Myocyte (in vitro differentiated cells): Measurements from ENCODE around the gene CSF1R. TPM values are rescaled to one million over a fixed set of nuclear protein-coding genes. Genes with fewer than 3 reads are reported as not detected.

Experiments
- DNase-seq: peaks from one replicate; pipeline ENCODE4 v3.0.0-alpha.2; 2012; ENCODE audit warnings: low read depth
- total RNA-seq: library from RNA; depleted of rRNA; stranded (reverse); fragments of >200 nt; gene quantifications from 2 replicates; pipeline ENCODE4 v1.2.3, GENCODE V29; 2014

CSF1R gene
- total RNA-seq, 1 donor from 2014 or later: not detected

GRCh38 chr5:150120617-150121447 lies 34.5 kb upstream of the CSF1R start:
- no peak for DNase-seq

DNA sequence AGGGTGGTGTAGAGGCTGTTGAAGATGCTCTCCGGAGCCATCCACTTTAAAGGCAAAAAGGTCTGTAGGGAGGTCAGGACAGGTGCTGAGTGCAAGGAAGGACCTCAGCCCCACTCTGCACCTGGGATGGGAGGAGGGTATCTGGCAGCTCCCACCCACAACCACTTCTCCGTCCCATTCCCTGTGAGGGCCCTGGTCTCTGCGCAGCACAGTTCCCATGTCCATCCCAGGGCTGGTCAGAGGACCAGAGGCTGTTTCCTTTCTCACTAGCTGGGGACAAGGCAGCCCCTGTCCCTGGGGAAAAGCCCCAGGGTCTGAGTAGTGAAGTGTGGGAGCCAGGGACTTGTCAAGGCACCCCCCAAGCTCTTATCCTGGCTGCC lies 33.7 kb upstream of the CSF1R start:
- no peak for DNase-seq

DNA sequence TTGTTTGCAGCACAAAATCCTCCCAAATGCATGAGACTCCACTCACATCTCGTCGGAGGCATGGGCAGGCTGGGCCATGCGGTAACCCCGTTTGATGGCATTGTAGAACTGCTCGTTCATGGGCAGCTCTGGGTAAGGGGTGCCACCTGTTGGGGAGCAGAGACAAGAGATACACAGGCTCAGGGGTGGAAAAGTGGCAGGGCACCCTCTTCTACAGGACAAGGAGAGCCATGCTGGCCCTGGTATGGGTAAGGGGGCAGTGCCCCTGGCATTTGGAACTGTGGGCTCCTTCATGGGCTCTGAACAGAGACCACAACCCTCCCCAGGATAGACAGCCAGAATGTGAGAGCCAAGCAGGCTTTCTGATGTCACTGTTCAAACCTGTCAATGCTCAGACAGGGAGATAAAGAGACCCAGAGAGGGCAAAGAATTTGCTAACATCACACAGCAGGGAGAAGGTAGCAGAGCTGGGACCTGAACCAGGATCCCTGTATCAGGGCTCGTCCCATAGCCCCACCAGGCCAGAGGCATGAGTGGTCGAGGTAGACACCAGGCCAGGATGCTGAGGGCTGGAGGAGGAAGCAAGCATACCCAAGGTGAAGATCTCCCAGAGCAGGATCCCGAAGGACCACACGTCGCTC lies 33.2 kb upstream of the CSF1R start:
- no peak for DNase-seq

GRCh38 chr5:150118561-150119229 lies 32.3 kb upstream of the CSF1R start:
- DNase-seq: no peak

DNA sequence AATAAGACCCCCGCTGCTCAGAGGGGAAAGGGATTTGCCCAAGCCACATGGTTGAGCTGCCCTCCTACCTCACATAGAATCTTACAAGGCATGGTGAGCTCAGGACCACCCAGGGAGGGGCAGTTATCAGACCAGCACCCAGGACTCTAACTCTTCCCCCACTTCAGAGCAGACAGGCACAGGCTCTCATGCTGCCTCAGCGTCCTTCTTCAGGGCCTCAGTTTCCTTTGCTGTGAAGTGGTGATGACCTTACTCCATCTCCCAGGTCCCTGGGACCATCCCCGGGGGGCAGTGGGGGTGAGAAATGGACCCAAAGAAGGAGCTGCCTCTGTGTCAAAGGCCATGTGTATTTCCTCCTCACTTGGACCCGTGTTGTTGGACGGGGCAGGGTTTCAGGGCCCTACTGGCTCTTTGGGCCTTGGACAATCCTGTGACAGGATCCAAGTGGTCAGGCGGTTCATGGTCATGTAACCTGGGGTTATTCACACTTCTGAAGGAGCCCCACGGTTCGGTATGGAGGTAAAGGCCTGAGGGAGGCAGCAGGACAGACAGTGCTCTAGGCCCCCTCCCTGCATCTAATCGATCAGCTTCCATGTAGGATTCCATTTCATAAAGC lies 31.7 kb upstream of the CSF1R start:
- no peak for DNase-seq

- DNase-seq: no peak
Measured at GRCh38 chr5:150116667-150117400, 30.5 kb upstream of the CSF1R start.

- DNase-seq: no peak
Measured at GRCh38 chr5:150114773-150115408, 28.5 kb upstream of the CSF1R start.

- peak; percentile 83 for DNase-seq
Measured at GRCh38 chr5:150114102-150114641, 27.8 kb upstream of the CSF1R start.

- DNase-seq: peak; percentile 63
Measured at GRCh38 chr5:150113047-150113744, 26.8 kb upstream of the CSF1R start.

GRCh38 chr5:150112201-150113046 lies 26.1 kb upstream of the CSF1R start:
- peak; percentile 95 for DNase-seq

GRCh38 chr5:150111122-150111521 lies 24.8 kb upstream of the CSF1R start:
- no peak for DNase-seq

DNA sequence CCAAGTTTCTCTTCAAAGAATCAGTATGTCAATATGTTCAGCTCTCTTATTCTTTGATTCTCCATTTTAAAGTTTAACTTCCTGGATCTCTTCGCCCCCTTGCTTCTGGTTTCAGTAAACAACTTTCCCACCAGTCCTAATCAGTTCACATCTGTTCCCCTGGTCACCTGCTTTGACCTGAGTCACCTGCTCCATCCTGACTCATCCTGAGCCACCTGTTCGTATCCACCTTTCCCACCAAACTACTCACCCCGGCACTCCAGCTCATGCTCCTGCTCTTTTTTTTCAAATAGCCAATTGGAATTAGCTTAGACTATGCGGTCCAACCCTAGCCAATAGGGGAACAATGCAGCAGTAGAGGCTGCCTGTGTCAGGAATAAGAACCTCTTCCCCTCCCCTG lies 23.6 kb upstream of the CSF1R start:
- no peak for DNase-seq

- no peak for DNase-seq
Measured at GRCh38 chr5:150108711-150109514, 22.6 kb upstream of the CSF1R start.

DNA sequence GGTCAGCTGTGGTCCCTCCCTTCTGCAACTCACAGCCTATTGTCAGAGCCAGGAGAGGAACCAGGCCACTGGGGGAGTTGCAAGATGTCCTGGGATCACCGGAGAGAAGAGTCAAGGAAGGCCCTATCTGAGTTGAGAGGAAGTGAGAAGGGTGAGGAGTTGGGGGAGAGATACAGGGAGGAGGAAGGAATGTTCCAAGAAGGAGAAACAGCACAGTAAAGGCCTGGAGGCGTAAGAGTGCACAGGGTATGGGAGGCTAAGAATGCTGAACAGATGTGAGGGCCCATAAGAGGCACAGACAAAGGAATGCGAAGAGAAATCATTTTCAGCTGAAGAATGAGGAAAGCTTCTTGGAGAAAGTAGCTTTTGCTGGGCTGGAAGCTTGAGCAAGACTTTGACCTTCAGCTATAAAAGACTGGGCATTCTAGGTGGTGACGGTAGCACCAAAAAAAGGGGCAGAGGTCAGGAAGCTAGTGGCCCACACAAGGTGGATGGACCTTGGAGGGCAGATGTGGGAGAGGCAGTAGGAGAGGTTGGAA lies 21.6 kb upstream of the CSF1R start:
- no peak for DNase-seq

GRCh38 chr5:150106674-150107426 lies 20.5 kb upstream of the CSF1R start:
- no peak for DNase-seq

DNA sequence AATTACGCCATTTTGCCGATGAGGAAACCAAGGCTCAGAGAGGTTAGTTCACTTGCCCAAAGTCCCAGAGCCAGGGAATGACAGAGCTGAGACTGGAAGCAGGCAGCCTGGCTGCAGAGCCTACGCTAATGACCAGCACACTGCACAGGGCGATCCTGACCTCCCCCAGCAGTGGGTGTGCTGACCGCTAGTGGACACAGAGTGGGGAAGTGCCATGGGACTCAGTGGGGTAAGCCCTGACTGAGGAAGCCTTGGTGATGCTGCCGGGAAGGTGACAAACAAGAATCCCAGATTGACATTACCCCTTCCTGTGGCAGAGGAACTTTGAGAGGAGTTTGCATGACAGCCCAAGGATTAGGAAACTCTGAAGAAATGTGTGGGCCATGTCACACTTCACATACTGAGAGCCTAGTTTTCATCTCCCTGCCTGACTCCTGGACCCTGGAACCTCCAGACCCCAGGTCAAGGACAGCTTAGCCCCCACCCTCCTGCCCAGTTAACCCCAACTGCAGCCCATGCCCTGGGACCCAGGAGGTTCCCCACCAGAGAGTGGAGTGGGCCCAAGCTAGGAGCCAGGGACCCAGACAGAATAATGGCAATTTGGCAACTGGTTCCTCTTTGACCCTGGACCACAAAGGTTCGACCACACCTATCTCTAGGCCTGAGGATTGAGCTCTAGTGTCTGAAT lies 19.7 kb upstream of the CSF1R start:
- DNase-seq: no peak
